ENCODE results near the gene CDC40. TPM values are rescaled to one million over a fixed set of nuclear protein-coding genes. Genes with fewer than 3 reads are reported as not detected.

The CDC40 gene
- total and polyA plus RNA-seq, 9 of the 15 experiments (the other 6 are each of a cell fraction or from before 2014, with no cell fraction given): 9.7 to 26.3 (median 15.7) TPM

GRCh38 chr6:110198561-110198960, 18.3 kb downstream of the CDC40 start (continued):
- TF ChIP-seq ZBTB11 (CRISPR knock-in tag; IDR thresholded peaks at IDR 0.05): peak in 1 of 3 experiments; percentile 36; a peak in 1 of 6 replicates
- peak; percentile 82; the same call in 1 of the 2 replicates for TF ChIP-seq PPARD (CRISPR knock-in tag; IDR thresholded peaks at IDR 0.05)
- no peak for TF ChIP-seq SUPT5H (IDR thresholded peaks at IDR 0.05)
- no peak for TF ChIP-seq EHMT2 (IDR thresholded peaks at IDR 0.05)
- TF ChIP-seq ZNF124 (CRISPR knock-in tag; IDR thresholded peaks at IDR 0.05): no peak
- TF ChIP-seq KLF10 (CRISPR knock-in tag; IDR thresholded peaks at IDR 0.05): no peak
- TF ChIP-seq ARID3B (CRISPR knock-in tag; IDR thresholded peaks at IDR 0.05; ENCODE audit: borderline replicate concordance): no peak
- TF ChIP-seq THAP12 (CRISPR knock-in tag; IDR thresholded peaks at IDR 0.05): no peak
- no peak for TF ChIP-seq ZBTB8A (IDR thresholded peaks at IDR 0.05; ENCODE audit: partially characterized antibody)
- TF ChIP-seq ZNF717 (CRISPR knock-in tag; IDR thresholded peaks at IDR 0.05): no peak
- TF ChIP-seq USF2 (CRISPR knock-in tag; IDR thresholded peaks at IDR 0.05): no peak
- TF ChIP-seq ZFP30 (CRISPR knock-in tag; IDR thresholded peaks at IDR 0.05; ENCODE audit: borderline replicate concordance): no peak
- TF ChIP-seq POU5F1 (IDR thresholded peaks at IDR 0.05; ENCODE audit: borderline replicate concordance, low read depth, low read length, partially characterized antibody): no peak
- TF ChIP-seq ATF2 (CRISPR knock-in tag; IDR thresholded peaks at IDR 0.05): no peak
- TF ChIP-seq SRSF7 (optimal IDR thresholded peaks at IDR 0.05; ENCODE audit: low read depth, low read length): no peak
- no peak for TF ChIP-seq ZNF668 (CRISPR knock-in tag; IDR thresholded peaks at IDR 0.05)
- no peak for TF ChIP-seq PKNOX1 (IDR thresholded peaks at IDR 0.05)
- no peak for TF ChIP-seq SRSF3 (IDR thresholded peaks at IDR 0.05; ENCODE audit: insufficient read depth, low read length)
